H4 (cell line): Measurements from ENCODE around the gene CMKLR1. TPM values are rescaled to one million over a fixed set of nuclear protein-coding genes. Genes with fewer than 3 reads are reported as not detected.

ENCODE experiments used
- total RNA-seq: library from RNA; depleted of rRNA; stranded (reverse); fragments of >200 nt; shearing (Covaris generic); gene quantifications from 2 replicates; pipeline ENCODE4 v1.2.3, GENCODE V29; 2014; rRNA removed

The CMKLR1 gene
- total RNA-seq, 1 experiment from 2014 or later, result 1.6 TPM

Other genes with a start within 250 kb of the CMKLR1 start
- 2.7 and 3.2 TPM in 2 replicates for gene WSCD2, start 210.0 kb downstream of the CMKLR1 start, total RNA-seq
- 3.5 and 5.3 TPM in 2 replicates for gene FICD, start 176.0 kb upstream of the CMKLR1 start, total RNA-seq
- 43.2 and 44.8 TPM in 2 replicates for gene SART3, start 221.9 kb upstream of the CMKLR1 start, total RNA-seq
- 119 and 124 TPM in 2 replicates for gene ISCU, start 223.3 kb upstream of the CMKLR1 start, total RNA-seq